GM18861 (cell line): ENCODE results near the gene PRR35.
"Not testable (repeated sequence)": the region's sequence is repeated elsewhere in the genome, so short reads cannot be mapped to it uniquely, and the experiment has no call there.

Experiments
- ATAC-seq: cut with Tn5 transposase; IDR thresholded peaks from one replicate; pipeline ENCODE4 v1.9.1; 2021; ENCODE audit not compliant: unreplicated experiment

Gene PRR35

DNA sequence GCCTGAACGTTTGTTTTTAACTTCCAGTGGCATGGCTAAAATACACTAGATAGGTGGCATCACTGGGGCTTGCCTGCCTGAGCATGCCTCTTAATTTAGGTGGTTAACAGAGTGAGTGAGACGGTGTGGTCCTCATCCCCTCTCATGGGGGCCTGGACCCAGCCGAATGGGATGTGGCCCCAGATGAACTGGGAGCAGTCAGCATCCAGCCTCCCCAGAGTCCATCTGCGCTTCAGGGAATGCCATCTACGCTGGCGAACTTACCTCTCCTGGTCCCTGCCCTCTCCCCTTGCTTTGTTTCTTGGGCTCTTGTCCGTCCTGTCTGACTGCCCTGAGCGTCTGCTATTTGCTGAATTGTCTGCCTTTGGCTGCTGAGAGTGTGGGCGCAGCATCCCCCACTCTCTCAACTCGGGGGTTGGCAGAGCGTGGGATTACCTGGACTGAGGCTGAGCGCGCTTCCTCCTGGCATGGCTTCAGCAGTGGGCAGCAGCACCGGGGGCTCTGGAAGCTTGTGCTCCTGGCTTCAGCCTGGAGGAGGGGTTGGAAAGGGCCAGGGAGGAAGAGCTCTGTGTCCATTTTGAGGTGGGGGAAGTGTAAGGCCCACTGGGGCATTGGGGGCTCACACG is 31.8 kb downstream of the PRR35 start:
- no peak for ATAC-seq

DNA sequence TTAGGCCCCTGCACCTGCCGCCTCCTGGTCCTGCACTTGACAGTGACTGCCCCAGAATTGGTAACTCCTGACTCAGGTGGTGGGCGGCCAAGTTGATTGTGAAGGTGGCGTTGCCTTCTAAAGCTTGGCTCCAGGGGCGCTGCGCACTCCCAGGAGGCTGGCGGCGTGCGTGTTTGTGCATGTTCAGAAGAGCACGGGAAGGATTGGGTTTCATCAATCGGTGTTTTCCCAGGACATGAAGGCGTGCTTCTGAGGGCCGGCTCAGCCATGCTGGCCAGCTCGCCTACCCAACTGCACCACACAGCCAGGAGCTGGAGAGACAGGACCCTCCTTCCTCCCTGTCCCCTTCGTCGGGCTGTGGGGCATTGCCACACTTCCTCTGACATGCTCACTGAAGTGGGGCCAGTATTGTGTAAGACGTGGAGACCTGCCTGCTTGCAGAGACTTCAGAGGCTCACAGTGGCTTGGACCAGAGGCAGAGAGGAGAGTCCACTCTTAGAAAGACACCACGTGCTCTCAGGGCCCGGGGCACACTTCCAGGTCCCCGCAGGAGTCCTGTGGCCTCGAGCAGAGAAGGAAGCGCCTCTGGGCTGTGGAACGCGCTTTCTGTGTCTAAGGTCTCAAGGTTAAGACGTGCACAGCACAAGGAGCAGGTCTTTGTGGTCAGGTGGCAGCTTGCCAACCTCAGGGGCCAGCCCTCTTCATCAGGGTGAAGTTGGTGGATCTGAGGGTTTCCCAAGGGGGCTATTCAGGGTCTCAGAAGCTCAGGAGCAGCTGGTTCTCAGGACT is 32.5 kb downstream of the PRR35 start:
- ATAC-seq, result no peak

DNA sequence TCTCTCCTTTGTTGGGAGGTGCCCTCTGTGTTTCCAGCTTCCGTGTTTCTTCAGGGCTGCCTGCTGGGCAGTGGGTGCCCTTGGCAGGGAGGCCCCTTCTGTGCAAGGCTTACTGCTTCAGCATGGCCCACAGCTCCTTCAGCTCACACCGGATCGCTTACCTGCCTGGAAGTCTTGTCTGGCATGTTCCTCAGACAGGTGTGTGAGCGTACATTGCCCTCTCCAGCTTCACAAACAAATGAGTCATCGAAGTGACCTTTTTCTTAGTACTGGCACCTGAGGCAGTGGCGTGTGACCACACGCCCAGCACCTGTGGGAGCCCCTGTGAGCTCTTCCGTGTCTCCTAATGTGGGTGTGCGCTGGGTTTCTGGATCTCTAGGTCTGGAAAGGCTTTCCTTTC is 33.2 kb downstream of the PRR35 start:
- no peak for ATAC-seq

DNA sequence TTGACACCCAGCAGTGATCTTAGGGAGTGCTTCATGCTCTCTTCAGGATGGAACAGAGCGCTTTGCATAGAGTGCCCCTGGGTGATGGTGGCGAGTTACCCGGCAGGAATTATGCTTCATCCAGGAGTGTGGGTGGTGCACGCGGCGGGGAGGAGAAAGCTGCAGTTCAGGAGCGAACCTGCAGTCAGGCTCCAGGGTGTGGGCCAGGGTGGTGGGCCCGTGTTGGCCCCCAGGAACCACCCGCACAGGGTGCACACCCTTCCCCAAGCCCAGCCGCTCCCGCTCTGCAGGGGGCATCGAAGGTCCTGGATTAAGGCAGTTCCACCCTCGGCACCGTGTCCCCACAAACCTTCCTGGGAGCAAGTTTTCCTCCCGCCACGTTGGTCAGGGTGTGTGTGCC is 33.6 kb downstream of the PRR35 start:
- ATAC-seq, result no peak

DNA sequence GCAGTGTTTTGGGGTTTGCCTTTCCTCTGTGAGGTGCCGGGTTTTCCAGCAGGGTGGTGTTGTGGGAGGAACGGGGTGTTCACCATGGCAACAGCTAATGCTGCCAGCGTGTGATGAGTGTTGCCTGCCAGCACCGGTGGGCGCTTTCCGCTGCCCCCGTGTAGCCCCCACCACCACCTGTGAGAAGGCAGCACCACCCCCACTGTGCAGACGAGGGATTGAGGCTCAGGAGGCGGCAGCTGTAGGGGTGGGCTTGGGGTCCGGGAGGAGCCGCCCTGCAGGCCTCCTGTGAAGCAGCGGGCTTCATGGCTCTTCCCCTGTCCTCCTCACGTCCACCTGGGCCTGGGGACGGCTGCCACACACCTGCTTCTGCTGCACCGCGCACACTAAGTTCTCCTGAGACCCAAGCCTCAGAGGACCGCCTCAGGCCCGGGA is 34.9 kb downstream of the PRR35 start:
- ATAC-seq, result no peak

DNA sequence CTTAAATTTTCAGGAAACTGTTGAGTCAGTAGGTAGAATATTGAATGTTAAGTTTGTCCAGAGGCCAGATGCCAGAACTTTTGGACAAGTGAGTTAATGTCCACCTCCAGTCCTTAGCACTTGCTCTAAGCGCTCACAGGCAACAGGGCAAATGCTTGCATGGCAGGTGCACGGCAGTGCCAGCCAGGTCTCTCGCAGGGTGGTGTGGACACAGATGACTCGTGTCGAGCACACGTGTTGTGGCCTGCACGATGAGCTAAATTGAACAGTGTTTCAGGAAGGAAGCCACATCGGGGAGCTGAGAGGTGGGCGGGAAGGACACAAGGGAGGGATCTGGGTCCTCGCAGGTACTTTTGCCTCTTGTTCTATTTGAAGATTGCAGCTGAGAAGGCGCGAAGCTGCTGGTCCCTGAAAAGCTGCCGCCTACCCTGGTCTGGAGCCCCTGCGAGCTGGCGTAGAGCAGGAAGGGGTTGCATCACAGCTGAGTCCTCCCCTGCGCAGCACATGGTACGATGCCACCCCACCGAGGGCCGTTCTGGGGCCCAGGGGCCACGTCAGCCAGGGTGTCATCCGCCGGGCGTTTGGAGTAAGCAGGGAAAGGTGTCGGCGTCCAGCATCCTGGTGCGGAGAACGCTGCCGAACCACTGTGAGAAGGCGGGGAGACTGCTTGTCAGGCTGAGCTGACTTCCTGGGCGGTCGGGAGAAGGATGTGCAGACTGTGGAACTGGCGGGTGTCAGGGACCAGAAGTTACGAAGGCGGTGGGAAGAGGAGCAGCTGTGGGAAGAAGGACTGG is 35.9 kb downstream of the PRR35 start:
- ATAC-seq, result no peak

DNA sequence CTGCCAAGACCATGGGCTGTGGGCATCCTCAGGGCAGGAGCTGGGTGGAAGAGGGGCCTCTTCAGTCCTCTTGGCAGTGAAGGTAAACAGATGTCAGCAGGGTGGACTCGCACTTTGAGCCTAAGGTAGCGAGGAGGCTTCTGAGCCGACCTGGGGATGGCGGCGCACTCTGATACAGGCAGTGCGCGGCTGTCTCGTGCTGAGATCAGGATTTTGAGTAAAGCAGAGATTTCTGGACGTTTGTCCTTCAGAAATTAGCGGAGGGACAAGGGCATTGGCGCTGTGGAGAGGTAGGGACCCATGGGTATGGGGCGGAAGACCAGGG is 36.5 kb downstream of the PRR35 start:
- no peak for ATAC-seq

DNA sequence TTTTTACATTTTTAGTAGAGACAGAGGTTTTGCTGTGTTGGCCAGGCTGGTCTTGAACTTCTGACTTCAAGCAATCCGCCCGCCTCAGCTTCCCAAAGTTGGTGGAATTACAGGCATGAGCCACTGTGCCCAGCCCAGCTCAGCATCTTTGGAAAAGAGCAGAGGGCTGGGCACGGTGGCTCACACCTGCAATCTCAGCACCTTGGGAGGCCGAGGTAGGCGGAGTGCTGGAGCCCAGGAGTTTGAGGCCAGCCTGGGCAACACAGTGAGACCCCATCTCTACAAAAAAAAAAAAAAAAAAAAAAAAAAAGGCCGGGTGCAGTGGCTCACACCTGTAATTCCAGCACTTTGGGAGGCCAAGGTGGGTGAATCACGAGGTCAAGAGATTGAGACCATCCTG is 37.5 kb downstream of the PRR35 start:
- ATAC-seq, result not testable (repeated sequence)

DNA sequence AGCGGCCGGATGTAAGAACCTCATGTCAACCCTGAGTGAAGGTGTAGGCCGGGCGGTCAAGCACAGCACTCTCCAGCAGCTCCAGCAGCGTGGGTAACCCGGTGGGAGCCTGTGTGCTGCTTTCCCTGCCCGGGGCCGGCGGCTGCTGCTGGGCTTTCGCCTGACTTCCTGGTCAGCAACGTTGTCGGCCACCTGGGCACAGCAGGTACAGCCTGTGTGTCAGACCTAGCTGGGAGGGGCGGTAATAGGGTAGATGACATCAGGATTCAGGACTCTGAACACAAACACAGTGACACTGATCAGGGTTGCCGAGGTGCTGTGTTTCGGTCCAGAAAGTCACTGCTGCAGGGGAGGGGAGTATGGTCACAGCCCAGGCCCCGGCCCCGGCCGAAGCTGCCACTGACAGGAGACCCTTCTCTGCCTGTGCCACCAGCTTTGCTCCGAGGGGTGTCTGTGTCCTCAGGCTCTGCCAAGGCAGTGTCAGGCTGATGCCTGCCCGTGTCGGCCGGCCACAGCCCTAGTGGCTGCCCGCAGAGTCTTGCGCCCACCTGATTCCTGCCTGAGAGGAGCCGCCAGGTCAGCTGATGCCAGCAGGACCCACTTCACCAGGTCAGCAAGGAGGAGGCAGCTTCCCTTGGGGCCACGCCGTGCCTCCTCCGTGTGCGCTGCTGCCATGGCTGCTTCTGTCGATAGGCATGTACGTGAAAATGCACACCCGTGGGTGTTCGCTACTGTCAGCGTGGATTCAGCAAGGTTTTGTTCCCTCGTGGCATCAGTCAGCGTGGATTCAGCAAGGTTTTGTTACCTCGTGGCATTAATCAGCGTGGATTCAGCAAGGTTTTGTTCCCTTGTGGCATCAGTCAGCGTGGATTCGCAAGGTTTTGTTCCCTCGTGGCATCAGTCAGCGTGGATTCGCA is 38.9 kb downstream of the PRR35 start:
- ATAC-seq, result no peak

DNA sequence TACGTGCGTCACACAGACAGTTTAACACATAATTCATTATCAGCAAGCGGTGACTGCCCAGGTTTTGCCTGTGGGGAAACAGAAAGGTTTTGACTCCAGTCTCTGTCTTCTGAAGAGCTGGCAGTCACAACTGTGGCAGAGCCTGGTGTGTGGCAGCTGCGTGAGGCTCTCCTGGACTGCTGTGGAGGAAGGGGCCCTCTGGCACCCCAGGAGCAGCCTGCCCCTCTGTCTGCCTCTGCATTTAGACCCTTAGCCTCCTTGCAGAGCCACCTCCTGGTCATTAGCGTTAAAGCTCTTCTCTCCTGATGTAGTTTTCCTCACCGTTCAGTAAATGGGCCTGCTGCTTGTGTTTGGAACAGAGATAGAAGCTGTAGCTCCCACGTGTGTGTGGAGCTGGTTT is 40.6 kb downstream of the PRR35 start:
- ATAC-seq, result no peak

DNA sequence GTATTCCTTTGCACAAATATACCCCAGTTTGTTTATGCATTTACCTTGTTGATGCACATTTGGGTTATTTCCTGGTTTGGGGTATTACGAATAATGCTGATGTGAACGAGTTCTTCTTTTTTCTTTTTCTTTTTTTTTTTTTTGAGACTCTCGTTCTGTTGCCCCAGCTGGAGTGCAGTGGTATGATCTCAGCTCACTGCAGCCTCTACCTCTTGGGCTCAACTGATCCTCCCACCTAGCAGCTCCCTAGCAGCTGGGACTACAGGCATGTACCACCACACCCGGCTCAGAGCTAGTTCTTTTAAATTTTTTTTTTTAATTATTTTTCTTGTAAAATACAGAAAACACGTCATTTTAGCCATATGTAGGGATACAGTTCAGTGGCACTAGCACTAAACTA is 43.7 kb downstream of the PRR35 start:
- no peak for ATAC-seq

DNA sequence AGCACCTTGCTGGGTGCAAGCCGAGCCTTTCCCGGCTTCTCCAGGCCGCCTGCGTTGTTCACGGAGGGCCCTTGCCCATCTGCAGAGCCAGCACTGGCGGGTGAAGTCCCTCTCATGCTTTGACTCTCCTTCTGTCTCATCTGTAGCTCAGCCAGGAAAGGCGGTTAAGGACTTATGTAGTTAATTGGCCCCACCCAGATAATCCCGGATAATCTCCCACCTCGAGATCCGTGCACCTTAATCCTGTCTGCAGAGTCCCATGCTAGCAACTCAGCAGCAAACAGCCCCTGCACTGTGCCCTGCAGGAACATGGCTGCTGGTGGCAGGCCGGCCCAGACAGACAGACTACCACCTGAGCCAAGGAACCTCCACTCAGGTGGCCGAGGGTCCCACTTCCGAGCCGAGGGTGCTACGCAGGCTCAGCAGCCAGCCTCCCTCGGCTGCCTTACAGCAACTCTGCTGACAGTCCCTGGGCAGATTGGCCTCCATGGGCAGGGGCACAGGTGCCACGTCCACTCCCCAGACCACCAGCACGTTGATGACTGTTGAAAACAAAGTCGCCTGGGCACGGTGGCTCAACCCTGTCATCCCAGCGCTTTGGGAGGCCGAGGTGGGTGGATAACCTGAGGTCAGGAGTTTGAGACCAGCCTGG is 46.6 kb downstream of the PRR35 start:
- no peak for ATAC-seq

DNA sequence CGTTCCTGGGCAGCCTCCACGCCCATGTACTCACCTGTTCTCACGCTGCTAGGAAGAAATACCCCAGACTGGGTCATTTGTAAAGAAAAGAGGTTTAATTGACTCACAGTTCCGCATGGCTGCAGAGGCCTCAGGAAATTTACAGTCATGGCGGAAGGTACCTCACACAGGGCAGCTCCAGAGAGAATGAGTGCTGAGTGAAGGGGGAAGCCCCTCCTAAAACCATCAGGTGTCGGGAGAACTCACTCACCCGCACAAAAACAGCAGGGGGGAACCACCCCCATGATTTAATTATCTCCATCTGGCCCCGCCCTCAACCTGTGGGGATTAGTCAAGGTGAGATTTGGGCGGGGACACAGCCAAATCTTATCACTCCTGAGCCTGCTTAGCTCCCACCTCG is 47.8 kb downstream of the PRR35 start:
- ATAC-seq, result no peak

DNA sequence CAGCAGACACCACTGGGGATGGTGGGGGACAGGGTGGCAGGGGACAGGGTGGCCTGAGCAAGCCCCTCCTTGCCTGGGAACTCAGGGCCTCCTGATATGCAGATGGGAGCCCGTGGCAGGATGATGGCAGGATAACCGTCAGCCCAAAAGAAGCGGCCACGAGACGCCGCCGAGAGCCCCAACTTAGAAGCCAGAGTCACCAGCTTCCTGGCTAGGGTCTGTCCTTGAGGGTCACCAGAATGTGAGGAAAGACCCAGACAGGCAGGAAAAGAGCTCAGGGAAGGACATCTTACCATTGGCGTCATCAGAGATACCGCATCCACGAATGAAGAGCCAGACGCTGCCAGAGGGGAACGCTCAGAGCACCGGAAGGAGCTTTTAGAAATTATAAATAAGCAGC is 49.1 kb downstream of the PRR35 start:
- ATAC-seq, result no peak

DNA sequence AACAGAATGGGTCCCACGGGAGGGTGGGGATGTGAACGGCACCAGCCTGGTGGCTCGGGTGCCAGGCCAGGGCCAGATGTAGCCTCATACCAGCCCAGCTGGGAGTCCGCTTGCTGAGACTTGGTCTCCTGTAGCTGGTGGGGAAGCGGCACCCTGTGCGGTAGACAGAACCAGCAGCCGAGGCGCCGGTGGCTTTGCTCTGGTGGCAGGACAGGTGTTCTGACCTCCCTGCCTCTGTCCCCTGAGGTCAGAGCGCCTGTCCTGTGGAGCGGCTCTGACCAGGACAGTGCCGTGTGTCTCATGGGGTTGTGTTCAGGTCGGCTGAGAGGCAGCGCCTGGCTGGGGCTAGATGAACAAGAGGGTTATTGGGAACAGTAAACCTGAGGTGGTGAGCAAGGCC is 49.8 kb downstream of the PRR35 start:
- ATAC-seq, result no peak

DNA sequence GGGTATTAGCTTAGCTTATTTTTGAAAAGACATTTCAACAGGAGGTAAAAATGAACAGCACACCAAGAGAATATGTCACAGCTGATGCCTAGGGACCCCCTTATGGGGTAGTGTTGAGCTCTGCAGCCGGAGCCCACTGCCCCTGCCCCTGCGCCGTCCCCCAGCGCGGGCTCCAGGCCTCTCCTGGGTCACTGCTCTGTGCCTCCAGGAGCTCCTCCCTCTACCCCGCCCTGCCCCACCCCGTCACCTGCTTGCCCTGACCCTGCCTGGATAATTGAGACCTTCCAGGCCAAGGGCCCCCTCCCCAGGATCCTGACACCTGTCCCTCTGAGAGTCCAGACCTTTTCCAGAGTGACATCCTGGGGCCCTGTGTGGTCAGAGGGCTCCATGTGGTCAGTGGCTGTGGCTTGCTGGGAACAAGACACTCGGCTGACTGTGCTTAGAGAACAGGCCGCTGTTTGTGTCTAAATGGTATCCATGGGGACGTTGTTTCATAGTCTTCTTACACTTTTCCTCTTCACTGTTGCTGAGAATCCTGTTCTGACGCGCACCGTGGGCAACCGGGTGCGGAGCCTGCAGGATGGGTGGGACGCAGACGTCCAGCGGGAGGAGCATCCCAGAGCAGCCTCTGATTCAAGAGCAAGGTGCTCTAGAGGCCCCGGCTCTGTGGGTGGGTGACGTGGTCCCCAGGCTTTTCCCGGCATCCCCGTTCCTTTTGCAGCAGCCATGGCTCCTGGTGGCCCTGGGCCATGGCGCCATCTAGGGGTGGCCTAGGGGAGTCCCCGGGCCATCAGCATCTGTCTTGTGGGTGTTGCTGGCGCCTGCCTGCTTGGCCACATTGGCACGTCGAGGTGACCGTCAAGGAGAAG is 50.6 kb downstream of the PRR35 start:
- no peak for ATAC-seq

DNA sequence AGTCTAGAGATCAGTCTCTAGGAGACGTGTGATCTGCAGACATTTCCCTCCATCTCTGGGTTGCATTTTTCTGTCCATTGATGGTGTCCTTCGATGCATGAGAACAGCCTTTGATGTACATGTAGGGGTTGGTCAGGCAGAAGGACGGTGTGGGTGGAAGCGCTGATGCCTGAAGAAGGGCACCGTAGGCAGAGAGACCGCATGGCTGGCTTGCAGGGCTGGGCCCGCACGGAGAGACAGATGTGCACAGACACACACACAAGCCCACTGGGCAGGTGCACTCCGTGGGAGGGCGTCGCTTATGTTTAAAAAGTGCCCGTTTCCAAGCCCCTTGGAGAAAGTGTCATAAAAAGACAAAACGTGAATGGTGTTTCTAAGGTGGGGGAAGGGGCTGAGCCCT is 54.9 kb downstream of the PRR35 start:
- no peak for ATAC-seq
